Nephron progenitor cell (in vitro differentiated cells): ENCODE data around the gene TRIP11.

Experiments
- DNase-seq: peaks from one replicate; pipeline ENCODE4 v3.0.0; 2021
- H3K27ac Mint-ChIP-seq: 2 replicates; pipeline ENCODE4 v1.8.0; 2021; ENCODE audit warnings: mild to moderate bottlenecking, moderate library complexity, mixed read lengths
- H3K27me3 Mint-ChIP-seq: 2 replicates; pipeline ENCODE4 v1.8.0; 2021; ENCODE audit warnings: mild to moderate bottlenecking, low read depth, mixed read lengths; ENCODE audit not compliant: poor library complexity
- H3K36me3 Mint-ChIP-seq: 2 replicates; pipeline ENCODE4 v1.8.0; 2021; ENCODE audit warnings: low read depth, mixed read lengths
- H3K4me1 Mint-ChIP-seq: 2 replicates; pipeline ENCODE4 v1.8.0; 2021; ENCODE audit warnings: mixed read lengths
- H3K4me3 Mint-ChIP-seq: 2 replicates; pipeline ENCODE4 v1.8.0; 2021; ENCODE audit warnings: mild to moderate bottlenecking, moderate library complexity, mixed read lengths
- H3K9me3 Mint-ChIP-seq: 2 replicates; pipeline ENCODE4 v1.8.0; 2021; ENCODE audit warnings: mild to moderate bottlenecking, moderate library complexity, mixed read lengths
- CTCF ChIP-seq: fragments of 200-600 bp; sonication (generic); IDR thresholded peaks from 2 replicates; pipeline ENCODE4 v1.5.0; 2021; ENCODE audit warnings: antibody characterized with exemption

The TRIP11 gene

GRCh38 chr14:91945751-91946621 is 93.9 kb downstream of the TRIP11 start:
- Mint-ChIP-seq H3K9me3 (peaks cover under 1% of the 10 kb centered on the region), H3K27ac (no peak overlapping the region), H3K4me3 (peak overlapping the region; percentile 40), H3K4me1 (peaks cover 16% of the 10 kb centered on the region), H3K27me3 (peaks cover 72% of the 10 kb centered on the region), H3K36me3 (no peaks in the 10 kb centered on the region)
- no peak for TF ChIP-seq CTCF
- no peak for DNase-seq

GRCh38 chr14:91942946-91943345 is 96.9 kb downstream of the TRIP11 start:
- Mint-ChIP-seq H3K27me3 (peaks cover 44% of the 10 kb centered on the region), H3K27ac (no peak overlapping the region), H3K36me3 (no peaks in the 10 kb centered on the region), H3K4me1 (peaks cover 12% of the 10 kb centered on the region), H3K4me3 (no peak overlapping the region), H3K9me3 (peaks cover 9% of the 10 kb centered on the region)
- no peak for DNase-seq
- TF ChIP-seq CTCF, result no peak

GRCh38 chr14:91942128-91942527 is 97.7 kb downstream of the TRIP11 start:
- no peaks in the 10 kb centered on the region for H3K36me3 Mint-ChIP-seq
- no peak for TF ChIP-seq CTCF
- peaks cover 9% of the 10 kb centered on the region for H3K9me3 Mint-ChIP-seq
- peaks cover 37% of the 10 kb centered on the region for H3K27me3 Mint-ChIP-seq
- H3K4me3 Mint-ChIP-seq, result no peak overlapping the region
- H3K4me1 Mint-ChIP-seq, result peaks cover 9% of the 10 kb centered on the region
- DNase-seq, result no peak
- H3K27ac Mint-ChIP-seq, result no peak overlapping the region

GRCh38 chr14:91940209-91940608 is 99.7 kb downstream of the TRIP11 start:
- Mint-ChIP-seq H3K27me3 (peaks cover 26% of the 10 kb centered on the region), H3K4me1 (peaks cover 4% of the 10 kb centered on the region), H3K4me3 (no peak overlapping the region), H3K9me3 (peaks cover 9% of the 10 kb centered on the region), H3K36me3 (no peaks in the 10 kb centered on the region), H3K27ac (no peak overlapping the region)
- TF ChIP-seq CTCF, result no peak
- DNase-seq, result no peak

- H3K36me3 Mint-ChIP-seq, result no peaks in the 10 kb centered on the region
- H3K4me1 Mint-ChIP-seq, result peaks cover 8% of the 10 kb centered on the region
- H3K27ac Mint-ChIP-seq, result no peak overlapping the region
Observed at GRCh38 chr14:91935586-91935985, 104.3 kb downstream of the TRIP11 start.

More at GRCh38 chr14:91935586-91935985, 104.3 kb downstream of the TRIP11 start:
- TF ChIP-seq CTCF, result no peak
- Mint-ChIP-seq H3K27me3 (peaks cover 8% of the 10 kb centered on the region), H3K4me3 (no peak overlapping the region), H3K9me3 (peaks cover 5% of the 10 kb centered on the region)
- no peak for DNase-seq
